Large intestine (tissue), 3 donors: Measurements from ENCODE around the gene CUX1. TPM values are rescaled to one million over a fixed set of nuclear protein-coding genes. Genes with fewer than 3 reads are reported as not detected.
"Not testable (repeated sequence)": the region's sequence is repeated elsewhere in the genome, so short reads cannot be mapped to it uniquely, and the experiment has no call there.

ENCODE experiments used
- DNase-seq, 2 donors: peaks; one replicate each; pipeline versions ENCODE4 v3.0.0 to v3.0.0-alpha.2; 2013
- H3K27ac ChIP-seq: one replicate; pipeline ENCODE4 v1.5.1; 2013; ENCODE audit warnings: low read length
- H3K27me3 ChIP-seq: 2 replicates; pipeline ENCODE4 v1.6.1; 2013; ENCODE audit warnings: low read length; ENCODE audit not compliant: control insufficient read depth, insufficient read depth
- H3K36me3 ChIP-seq: 2 replicates; pipeline ENCODE4 v1.6.1; 2013; ENCODE audit warnings: low read length; ENCODE audit not compliant: control insufficient read depth, insufficient read depth
- H3K4me1 ChIP-seq: one replicate; pipeline ENCODE4 v1.6.1; 2013; ENCODE audit warnings: low read length; ENCODE audit not compliant: control insufficient read depth, insufficient read depth
- H3K4me3 ChIP-seq: one replicate; pipeline ENCODE4 v1.5.1; 2013; ENCODE audit warnings: low read length
- H3K9me3 ChIP-seq: one replicate; pipeline ENCODE4 v1.6.1; 2013; ENCODE audit warnings: mild to moderate bottlenecking, low read depth, low read length, moderate library complexity; ENCODE audit not compliant: control insufficient read depth
- WGBS: methylation state at CpG from one replicate; pipeline ENCODE4 v1.1.5; 2013; ENCODE audit warnings: low lambda C conversion rate; ENCODE audit not compliant: insufficient coverage; 5-methylcytosine and 5-hydroxymethylcytosine counted together
- polyA plus RNA-seq: library from polyadenylated mRNA; unstranded; fragments of 120-200 nt; gene quantifications from one replicate; pipeline ENCODE4 v1.2.1, GENCODE V29; 2013

The CUX1 gene
- polyA plus RNA-seq, 1 donor, result 72.9 TPM

- Histone ChIP-seq H3K36me3 (peaks cover 17% of the 10 kb centered on the region), H3K4me1 (no peaks in the 10 kb centered on the region), H3K27ac (no peak overlapping the region), H3K27me3 (no peaks in the 10 kb centered on the region), H3K9me3 (no peaks in the 10 kb centered on the region), H3K4me3 (no peak overlapping the region)
- DNase-seq, result no peak
- 100% methylated on average over 1 of the region's 6 CpGs for WGBS
These were observed 321.2 kb downstream of the CUX1 start for GRCh38 chr7:102138676-102139075.

GRCh38 chr7:102140952-102141370 is 323.5 kb downstream of the CUX1 start:
- 80% methylated on average over 1 of the region's 14 CpGs for WGBS
- Histone ChIP-seq H3K4me3 (no peak overlapping the region), H3K27ac (no peak overlapping the region), H3K27me3 (no peaks in the 10 kb centered on the region), H3K36me3 (peaks cover 22% of the 10 kb centered on the region), H3K9me3 (no peaks in the 10 kb centered on the region), H3K4me1 (no peaks in the 10 kb centered on the region)
- DNase-seq, result no peak

GRCh38 chr7:102142433-102142832 is 325.0 kb downstream of the CUX1 start:
- peaks cover 23% of the 10 kb centered on the region for H3K36me3 ChIP-seq
- not testable (repeated sequence) for H3K4me1 ChIP-seq, H3K27ac ChIP-seq, H3K27me3 ChIP-seq, H3K9me3 ChIP-seq, DNase-seq, H3K4me3 ChIP-seq
- WGBS, result no CpG with 5 or more reads among the region's 3 CpGs

GRCh38 chr7:102146122-102146521 is 328.7 kb downstream of the CUX1 start:
- Histone ChIP-seq H3K27me3 (no peaks in the 10 kb centered on the region), H3K27ac (no peak overlapping the region), H3K9me3 (no peaks in the 10 kb centered on the region), H3K4me1 (no peaks in the 10 kb centered on the region), H3K4me3 (no peak overlapping the region), H3K36me3 (peaks cover 13% of the 10 kb centered on the region)
- DNase-seq, result no peak
- WGBS, result no CpG with 5 or more reads among the region's 18 CpGs

GRCh38 chr7:102147008-102147407 is 329.6 kb downstream of the CUX1 start:
- H3K9me3 ChIP-seq, result no peaks in the 10 kb centered on the region
- no peak overlapping the region for H3K4me3 ChIP-seq
- no peak overlapping the region for H3K27ac ChIP-seq
- peaks cover 8% of the 10 kb centered on the region for H3K4me1 ChIP-seq
- no peaks in the 10 kb centered on the region for H3K27me3 ChIP-seq
- no peak for DNase-seq
- peaks cover 9% of the 10 kb centered on the region for H3K36me3 ChIP-seq
- no CpG with 5 or more reads among the region's 10 CpGs for WGBS

- WGBS, result 94% methylated on average over 5 of the region's 9 CpGs
- no peaks in the 10 kb centered on the region for H3K27me3 ChIP-seq
- no peaks in the 10 kb centered on the region for H3K9me3 ChIP-seq
- no peak overlapping the region for H3K27ac ChIP-seq
- H3K4me3 ChIP-seq, result no peak overlapping the region
- H3K36me3 ChIP-seq, result peaks cover 6% of the 10 kb centered on the region
- DNase-seq, result no peak
- peaks cover 25% of the 10 kb centered on the region for H3K4me1 ChIP-seq
These were observed 331.4 kb downstream of the CUX1 start for GRCh38 chr7:102148799-102149198.

- no peaks in the 10 kb centered on the region for H3K9me3 ChIP-seq
- H3K27ac ChIP-seq, result no peak overlapping the region
- H3K27me3 ChIP-seq, result no peaks in the 10 kb centered on the region
- no CpG with 5 or more reads among the region's 12 CpGs for WGBS
- no peak overlapping the region for H3K4me3 ChIP-seq
- H3K4me1 ChIP-seq, result peaks cover 31% of the 10 kb centered on the region
- H3K36me3 ChIP-seq, result peaks cover 6% of the 10 kb centered on the region
- DNase-seq, result no peak
These were observed 332.0 kb downstream of the CUX1 start for GRCh38 chr7:102149416-102149815.

- DNase-seq, result no peak
These were observed 332.8 kb downstream of the CUX1 start for GRCh38 chr7:102150266-102150665.

GRCh38 chr7:102152672-102153598 is 335.5 kb downstream of the CUX1 start:
- H3K27ac ChIP-seq, result peak overlapping the region; percentile 89
- DNase-seq, result peak; percentile 92 to 97
- peaks cover 57% of the 10 kb centered on the region for H3K4me1 ChIP-seq
- H3K27me3 ChIP-seq, result no peaks in the 10 kb centered on the region
- peaks cover 4% of the 10 kb centered on the region for H3K9me3 ChIP-seq
- peaks cover 2% of the 10 kb centered on the region for H3K36me3 ChIP-seq
- no CpG with 5 or more reads among the region's 21 CpGs for WGBS
- peak overlapping the region; percentile 5 for H3K4me3 ChIP-seq

More at GRCh38 chr7:102150266-102150665, 332.8 kb downstream of the CUX1 start:
- no peak overlapping the region for H3K4me3 ChIP-seq
- H3K9me3 ChIP-seq, result no peaks in the 10 kb centered on the region
- H3K27me3 ChIP-seq, result no peaks in the 10 kb centered on the region
- H3K27ac ChIP-seq, result no peak overlapping the region
- H3K36me3 ChIP-seq, result peaks cover 4% of the 10 kb centered on the region
- peaks cover 40% of the 10 kb centered on the region for H3K4me1 ChIP-seq
- no CpG with 5 or more reads among the region's 18 CpGs for WGBS

GRCh38 chr7:102153599-102153946 is 336.1 kb downstream of the CUX1 start:
- Histone ChIP-seq H3K4me1 (peaks cover 57% of the 10 kb centered on the region), H3K9me3 (peaks cover 4% of the 10 kb centered on the region), H3K27ac (peak overlapping the region; percentile 89), H3K4me3 (peak overlapping the region; percentile 5), H3K27me3 (no peaks in the 10 kb centered on the region), H3K36me3 (peaks cover 8% of the 10 kb centered on the region)
- WGBS, result 100% methylated on average over 1 of the region's 7 CpGs
- DNase-seq, result no peak

- DNase-seq, result no peak
- H3K9me3 ChIP-seq, result peaks cover 4% of the 10 kb centered on the region
- no CpG with 5 or more reads among the region's 3 CpGs for WGBS
- no peaks in the 10 kb centered on the region for H3K27me3 ChIP-seq
- peaks cover 57% of the 10 kb centered on the region for H3K4me1 ChIP-seq
- peaks cover 13% of the 10 kb centered on the region for H3K36me3 ChIP-seq
- H3K4me3 ChIP-seq, result no peak overlapping the region
- H3K27ac ChIP-seq, result peak overlapping the region; percentile 89
These were observed 337.0 kb downstream of the CUX1 start for GRCh38 chr7:102154425-102154824.
